ENCODE data around the gene METRN. TPM values are rescaled to one million over a fixed set of nuclear protein-coding genes. Genes with fewer than 3 reads are reported as not detected.

Gene METRN
- total and polyA plus RNA-seq, 3 donors from 2014 or later: 21.0 to 50.6 (median 34.9) TPM

DNA sequence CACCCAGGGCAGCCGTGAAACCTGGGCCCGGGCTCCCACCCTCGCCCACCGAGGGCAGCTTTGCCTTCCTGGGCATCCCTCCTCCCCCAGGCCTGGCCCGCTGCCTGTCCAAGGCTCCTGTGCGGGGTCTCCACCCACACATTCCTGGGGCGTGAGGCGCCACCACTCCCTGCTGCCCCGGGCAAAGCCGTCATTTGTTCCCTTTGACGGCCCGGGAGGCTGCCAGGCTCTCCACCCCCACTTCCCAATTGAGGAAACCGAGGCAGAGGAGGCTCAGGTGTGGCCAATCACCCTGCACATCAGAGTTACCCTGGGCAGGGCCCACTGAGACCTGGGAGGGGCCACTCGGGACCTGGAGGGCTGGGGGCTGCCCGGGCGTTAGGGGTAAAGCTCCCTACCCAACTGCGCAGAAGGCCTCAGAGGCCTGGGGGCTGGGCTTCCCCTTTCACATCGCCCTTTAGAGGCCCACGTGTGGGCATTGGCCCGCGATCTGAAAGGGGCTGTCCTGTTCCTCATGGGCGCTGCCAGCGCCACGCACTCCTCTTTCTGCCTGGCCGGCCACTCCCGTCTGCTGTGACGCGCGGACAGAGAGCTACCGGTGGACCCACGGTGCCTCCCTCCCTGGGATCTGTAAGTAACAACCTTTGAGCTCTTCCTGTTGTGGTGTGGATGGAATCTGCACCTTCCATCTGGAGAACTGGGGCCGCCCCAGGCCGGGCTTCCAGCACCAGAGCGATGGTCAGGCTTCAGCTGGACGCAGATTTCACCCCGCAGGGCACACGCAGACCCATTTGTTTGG lies 45.8 kb downstream of the METRN start, which contains the start of gene MSLN:
Gene MSLN (plus strand): TSS at position 190 of the 799 bp plus-strand sequence. CDS start 1,947 bp downstream, outside the sequence.
- H3K27me3 ChIP-seq: no peaks in the 10 kb centered on the region
- TF ChIP-seq, protein P1, sequence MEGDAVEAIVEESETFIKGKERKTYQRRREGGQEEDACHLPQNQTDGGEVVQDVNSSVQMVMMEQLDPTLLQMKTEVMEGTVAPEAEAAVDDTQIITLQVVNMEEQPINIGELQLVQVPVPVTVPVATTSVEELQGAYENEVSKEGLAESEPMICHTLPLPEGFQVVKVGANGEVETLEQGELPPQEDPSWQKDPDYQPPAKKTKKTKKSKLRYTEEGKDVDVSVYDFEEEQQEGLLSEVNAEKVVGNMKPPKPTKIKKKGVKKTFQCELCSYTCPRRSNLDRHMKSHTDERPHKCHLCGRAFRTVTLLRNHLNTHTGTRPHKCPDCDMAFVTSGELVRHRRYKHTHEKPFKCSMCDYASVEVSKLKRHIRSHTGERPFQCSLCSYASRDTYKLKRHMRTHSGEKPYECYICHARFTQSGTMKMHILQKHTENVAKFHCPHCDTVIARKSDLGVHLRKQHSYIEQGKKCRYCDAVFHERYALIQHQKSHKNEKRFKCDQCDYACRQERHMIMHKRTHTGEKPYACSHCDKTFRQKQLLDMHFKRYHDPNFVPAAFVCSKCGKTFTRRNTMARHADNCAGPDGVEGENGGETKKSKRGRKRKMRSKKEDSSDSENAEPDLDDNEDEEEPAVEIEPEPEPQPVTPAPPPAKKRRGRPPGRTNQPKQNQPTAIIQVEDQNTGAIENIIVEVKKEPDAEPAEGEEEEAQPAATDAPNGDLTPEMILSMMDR (IDR thresholded peaks at IDR 0.05): no peak
- TF ChIP-seq POLR2A (IDR thresholded peaks at IDR 0.05): no peak
- intact Hi-C loops (cut with DNase I; ENCODE audit: low total_unique reads): no loop called here
- DNase-seq: no peak
- H3K36me3 ChIP-seq (ENCODE audit: low read depth, missing control alignments): no peaks in the 10 kb centered on the region
- no peak within 1 kb of the TSS for H3K27ac ChIP-seq
- H3K9me3 ChIP-seq: no peaks in the 10 kb centered on the region
- no peak within 1 kb of the TSS for H3K4me3 ChIP-seq
- 60 to 75% methylated on average over 14 to 31 of the region's 37 CpGs for WGBS, 2 donors
- no peaks in the 10 kb centered on the region for H3K4me1 ChIP-seq

DNA sequence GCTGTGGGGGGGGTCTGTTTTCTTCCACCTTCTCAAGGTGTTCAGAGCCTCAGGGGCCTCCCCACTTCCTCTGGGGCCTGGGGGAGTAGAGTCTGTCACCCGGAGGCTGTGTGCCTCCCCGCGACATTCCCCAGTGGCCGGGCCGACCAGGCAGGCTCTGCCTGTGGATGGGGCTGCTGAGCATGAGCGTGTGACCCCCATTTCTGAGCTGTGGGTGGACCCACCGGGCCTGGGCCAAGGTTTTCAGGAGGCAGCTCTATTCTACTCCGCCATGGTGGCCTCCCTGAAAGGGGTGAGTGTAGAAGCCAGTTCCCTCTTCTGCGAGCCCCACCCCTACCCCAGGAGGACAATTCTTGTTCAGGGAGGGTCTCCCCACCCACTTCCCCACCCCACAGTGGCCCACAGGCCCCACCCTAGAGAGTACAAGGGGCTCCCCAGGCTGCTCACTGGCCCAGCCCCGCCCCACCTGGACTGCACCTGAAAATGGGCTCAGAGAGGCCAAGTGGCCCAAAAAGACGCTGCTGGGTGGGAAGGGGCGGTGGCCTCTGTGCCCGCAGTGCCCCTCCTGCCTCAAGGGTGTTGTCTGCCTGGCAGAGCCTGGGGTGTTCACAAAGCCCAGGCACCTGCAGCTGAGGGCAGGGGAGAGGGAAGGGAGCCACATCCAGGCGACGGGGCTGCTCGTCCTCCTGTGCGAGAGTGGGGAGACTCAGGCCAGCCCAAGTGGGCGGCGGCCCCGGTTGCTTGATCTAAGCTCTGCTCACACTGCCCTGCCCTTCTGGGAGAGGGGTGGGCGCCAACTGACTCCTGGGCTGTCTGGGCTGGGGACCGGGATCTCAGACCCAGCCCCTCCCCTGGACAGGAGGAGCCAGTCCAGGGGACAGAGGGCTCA lies 47.0 kb downstream of the METRN start:
- Histone ChIP-seq H3K27me3 (no peaks in the 10 kb centered on the region), H3K4me1 (no peaks in the 10 kb centered on the region), H3K27ac (no peak overlapping the region), H3K36me3 (ENCODE audit: low read depth, missing control alignments) (no peaks in the 10 kb centered on the region), H3K4me3 (no peak overlapping the region), H3K9me3 (no peaks in the 10 kb centered on the region)
- no peak for DNase-seq
- 79 to 86% methylated on average over 6 to 22 of the region's 22 CpGs for WGBS, 2 donors
- TF ChIP-seq, protein P1 (IDR thresholded peaks at IDR 0.05): no peak
- TF ChIP-seq POLR2A (IDR thresholded peaks at IDR 0.05): no peak
- intact Hi-C loops (cut with DNase I; ENCODE audit: low total_unique reads): no loop called here

DNA sequence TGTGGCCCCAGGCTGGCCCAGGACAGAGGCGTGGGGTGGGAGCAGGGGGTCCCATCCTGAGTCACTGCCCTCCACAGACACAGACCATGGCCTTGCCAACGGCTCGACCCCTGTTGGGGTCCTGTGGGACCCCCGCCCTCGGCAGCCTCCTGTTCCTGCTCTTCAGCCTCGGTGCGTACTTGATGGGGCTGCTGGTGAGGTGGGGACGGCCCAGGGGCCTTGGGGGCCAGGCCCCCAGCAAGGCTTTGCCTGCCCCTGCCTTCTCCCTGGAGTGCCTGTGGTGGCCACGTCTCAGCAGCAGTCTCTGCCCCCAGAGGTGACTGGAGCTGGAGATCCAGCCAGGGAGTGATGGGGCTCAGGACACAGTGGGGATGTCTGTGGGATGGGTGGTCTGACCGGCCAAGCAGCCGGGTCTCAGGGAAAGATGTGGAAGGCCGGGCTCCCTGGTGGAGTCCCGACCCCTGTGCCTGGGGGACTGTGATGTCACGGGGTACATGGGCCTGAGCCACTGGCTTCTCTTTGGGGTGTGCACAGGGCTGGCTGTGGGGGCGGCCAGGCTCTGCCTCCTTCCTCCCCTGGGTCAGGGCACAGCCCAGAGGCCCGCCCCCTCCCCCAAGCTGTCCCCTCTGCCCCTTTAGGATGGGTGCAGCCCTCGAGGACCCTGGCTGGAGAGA lies 47.8 kb downstream of the METRN start:
- no peaks in the 10 kb centered on the region for H3K4me1 ChIP-seq
- intact Hi-C loops (cut with DNase I; ENCODE audit: low total_unique reads): no loop called here
- 83 to 100% methylated on average over 1 to 17 of the region's 17 CpGs for WGBS, 2 donors

DNA sequence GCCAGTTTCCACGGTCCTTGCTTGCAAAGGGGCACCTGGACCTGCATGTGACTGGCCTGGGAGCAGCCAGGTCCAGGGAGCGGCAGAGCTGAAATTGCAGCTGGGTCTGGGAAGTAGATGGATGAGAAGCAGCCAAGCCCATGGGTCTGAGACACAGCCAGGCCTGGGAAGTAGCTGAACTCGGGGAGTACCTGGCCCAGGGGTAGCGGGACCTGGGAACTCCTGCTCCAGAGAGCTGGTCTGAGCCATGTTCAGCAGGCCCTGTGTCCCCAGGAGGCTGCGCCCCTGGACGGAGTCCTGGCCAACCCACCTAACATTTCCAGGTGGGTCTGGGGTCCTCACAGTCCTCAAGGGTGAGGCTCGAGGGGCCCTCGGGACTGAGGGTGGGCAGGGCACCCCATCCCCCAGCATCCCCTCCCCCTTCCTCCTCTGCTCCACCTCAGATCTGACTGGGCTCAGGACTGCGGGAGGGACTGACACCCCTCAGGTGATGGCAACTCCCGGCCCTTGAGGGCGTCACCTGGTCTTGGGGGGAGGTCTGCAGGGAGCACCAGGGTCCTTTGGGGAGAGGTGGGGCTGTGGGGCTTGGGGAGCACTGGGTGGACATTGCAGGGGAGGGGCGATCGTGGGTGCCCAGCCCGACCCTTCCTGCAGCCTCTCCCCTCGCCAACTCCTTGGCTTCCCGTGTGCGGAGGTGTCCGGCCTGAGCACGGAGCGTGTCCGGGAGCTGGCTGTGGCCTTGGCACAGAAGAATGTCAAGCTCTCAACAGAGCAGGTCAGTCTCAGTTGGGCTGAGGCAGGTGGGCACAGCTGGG lies 48.7 kb downstream of the METRN start:
- WGBS, 2 donors: 69 to 77% methylated on average over 7 to 16 of the region's 21 CpGs
- no peaks in the 10 kb centered on the region for H3K36me3 ChIP-seq (ENCODE audit: low read depth, missing control alignments)
- no peak for DNase-seq
- H3K27me3 ChIP-seq: no peaks in the 10 kb centered on the region
- intact Hi-C loops (cut with DNase I; ENCODE audit: low total_unique reads): no loop called here
- no peak overlapping the region for H3K27ac ChIP-seq
- TF ChIP-seq POLR2A (IDR thresholded peaks at IDR 0.05): no peak
- TF ChIP-seq, protein P1 (IDR thresholded peaks at IDR 0.05): no peak
- no peaks in the 10 kb centered on the region for H3K4me1 ChIP-seq
- no peaks in the 10 kb centered on the region for H3K9me3 ChIP-seq
- no peak overlapping the region for H3K4me3 ChIP-seq

More for the DNA sequence above, 47.8 kb downstream of the METRN start:
- no peaks in the 10 kb centered on the region for H3K9me3 ChIP-seq
- no peak overlapping the region for H3K27ac ChIP-seq
- H3K4me3 ChIP-seq: no peak overlapping the region
- no peak for TF ChIP-seq POLR2A (IDR thresholded peaks at IDR 0.05)
- TF ChIP-seq, protein P1 (IDR thresholded peaks at IDR 0.05): no peak
- H3K27me3 ChIP-seq: no peaks in the 10 kb centered on the region
- DNase-seq: no peak
- no peaks in the 10 kb centered on the region for H3K36me3 ChIP-seq (ENCODE audit: low read depth, missing control alignments)
